Measurements from ENCODE around the gene ZSCAN2. TPM values are rescaled to one million over a fixed set of nuclear protein-coding genes. Genes with fewer than 3 reads are reported as not detected.

The ZSCAN2 gene
- total RNA-seq, 4 donors from 2014 or later: 6.1 to 10.3 (median 8.6) TPM

DNA sequence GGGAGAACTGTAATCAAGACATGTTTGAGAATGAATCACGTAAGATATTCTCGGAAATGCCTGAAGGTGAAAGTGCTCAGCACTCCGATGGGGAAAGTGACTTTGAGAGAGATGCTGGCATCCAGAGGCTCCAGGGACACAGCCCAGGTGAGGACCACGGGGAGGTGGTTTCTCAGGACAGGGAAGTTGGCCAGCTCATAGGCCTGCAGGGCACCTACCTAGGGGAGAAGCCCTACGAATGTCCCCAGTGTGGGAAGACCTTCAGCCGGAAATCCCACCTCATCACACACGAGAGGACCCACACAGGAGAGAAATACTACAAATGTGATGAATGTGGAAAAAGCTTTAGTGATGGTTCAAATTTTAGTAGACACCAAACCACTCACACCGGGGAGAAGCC, 19.8 kb downstream of the ZSCAN2 start:
- Histone ChIP-seq H3K9me3 (peaks cover 0 to 10% (median 8%) of the 10 kb centered on the region in 3 donors), H3K36me3 (peaks cover 3 to 31% of the 10 kb centered on the region in 2 donors), H3K27me3 (no peaks in the 10 kb centered on the region), H3K4me1 (peaks cover 3 to 18% of the 10 kb centered on the region in 2 donors), H3K27ac (no peak overlapping the region), H3K4me3 (no peak overlapping the region)
- no peak for TF ChIP-seq POLR2A (IDR thresholded peaks at IDR 0.05)
- TF ChIP-seq, protein P1, sequence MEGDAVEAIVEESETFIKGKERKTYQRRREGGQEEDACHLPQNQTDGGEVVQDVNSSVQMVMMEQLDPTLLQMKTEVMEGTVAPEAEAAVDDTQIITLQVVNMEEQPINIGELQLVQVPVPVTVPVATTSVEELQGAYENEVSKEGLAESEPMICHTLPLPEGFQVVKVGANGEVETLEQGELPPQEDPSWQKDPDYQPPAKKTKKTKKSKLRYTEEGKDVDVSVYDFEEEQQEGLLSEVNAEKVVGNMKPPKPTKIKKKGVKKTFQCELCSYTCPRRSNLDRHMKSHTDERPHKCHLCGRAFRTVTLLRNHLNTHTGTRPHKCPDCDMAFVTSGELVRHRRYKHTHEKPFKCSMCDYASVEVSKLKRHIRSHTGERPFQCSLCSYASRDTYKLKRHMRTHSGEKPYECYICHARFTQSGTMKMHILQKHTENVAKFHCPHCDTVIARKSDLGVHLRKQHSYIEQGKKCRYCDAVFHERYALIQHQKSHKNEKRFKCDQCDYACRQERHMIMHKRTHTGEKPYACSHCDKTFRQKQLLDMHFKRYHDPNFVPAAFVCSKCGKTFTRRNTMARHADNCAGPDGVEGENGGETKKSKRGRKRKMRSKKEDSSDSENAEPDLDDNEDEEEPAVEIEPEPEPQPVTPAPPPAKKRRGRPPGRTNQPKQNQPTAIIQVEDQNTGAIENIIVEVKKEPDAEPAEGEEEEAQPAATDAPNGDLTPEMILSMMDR (IDR thresholded peaks at IDR 0.05 in 4 of 5, conservative IDR thresholded peaks at IDR 0.05 in 1 of 5): no peak
- in situ Hi-C loops (cut with MboI; ENCODE audit: low sequenced_read_pairs in 4 of 4): no loop called here
- ATAC-seq (no peak), DNase-seq (no peak)
- intact Hi-C loops (cut with DNase I; ENCODE audit: low total_unique reads): no loop called here

DNA sequence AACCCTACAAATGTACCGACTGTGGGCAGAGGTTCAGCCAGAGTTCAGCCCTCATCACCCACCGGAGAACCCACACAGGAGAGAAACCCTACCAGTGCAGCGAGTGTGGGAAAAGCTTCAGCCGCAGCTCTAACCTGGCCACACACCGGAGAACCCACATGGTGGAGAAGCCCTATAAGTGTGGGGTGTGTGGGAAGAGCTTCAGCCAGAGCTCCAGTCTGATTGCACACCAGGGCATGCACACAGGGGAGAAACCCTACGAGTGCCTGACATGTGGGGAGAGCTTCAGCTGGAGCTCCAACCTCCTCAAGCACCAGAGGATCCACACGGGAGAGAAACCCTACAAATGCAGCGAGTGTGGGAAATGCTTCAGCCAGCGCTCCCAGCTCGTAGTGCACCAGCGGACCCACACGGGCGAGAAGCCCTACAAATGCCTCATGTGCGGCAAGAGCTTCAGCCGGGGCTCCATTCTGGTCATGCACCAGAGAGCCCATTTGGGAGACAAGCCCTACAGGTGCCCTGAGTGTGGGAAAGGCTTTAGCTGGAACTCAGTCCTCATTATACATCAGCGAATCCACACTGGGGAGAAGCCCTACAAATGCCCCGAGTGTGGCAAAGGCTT, 20.7 kb downstream of the ZSCAN2 start:
- intact Hi-C loops (cut with DNase I; ENCODE audit: low total_unique reads): no loop called here
- H3K36me3 ChIP-seq: peaks cover 3 to 31% of the 10 kb centered on the region in 2 donors

DNA sequence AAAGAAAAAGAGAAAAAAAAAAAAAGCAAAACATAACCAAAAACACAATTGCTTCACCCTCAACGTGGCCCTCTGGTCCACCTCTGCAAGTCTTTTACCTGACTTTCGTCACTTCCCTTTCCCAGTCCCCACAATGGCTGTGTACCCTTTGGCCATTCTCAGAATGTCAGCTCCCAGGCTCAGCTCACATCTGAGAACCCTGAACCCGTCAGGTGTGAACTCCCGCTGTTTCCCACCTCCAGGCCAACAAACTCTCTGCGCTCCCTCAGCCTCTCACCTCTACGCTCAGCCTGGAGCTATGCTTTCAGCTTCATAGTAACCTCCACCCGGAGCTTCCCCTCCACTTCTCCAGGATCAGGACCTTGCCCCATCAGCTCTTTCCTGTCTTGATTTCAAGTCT, 23.6 kb downstream of the ZSCAN2 start:
- ATAC-seq (no peak), DNase-seq (no peak)
- Histone ChIP-seq H3K27ac (no peak overlapping the region), H3K9me3 (peaks cover 0 to 10% (median 8%) of the 10 kb centered on the region in 3 donors), H3K27me3 (no peaks in the 10 kb centered on the region), H3K4me3 (no peak overlapping the region), H3K4me1 (no peaks in the 10 kb centered on the region), H3K36me3 (peaks cover 3 to 31% of the 10 kb centered on the region in 2 donors)
- intact Hi-C loops (cut with DNase I; ENCODE audit: low total_unique reads): no loop called here
- in situ Hi-C loops (cut with MboI; ENCODE audit: low sequenced_read_pairs in 4 of 4): no loop called here
- TF ChIP-seq POLR2A (IDR thresholded peaks at IDR 0.05): no peak
- TF ChIP-seq, protein P1 (IDR thresholded peaks at IDR 0.05 in 4 of 5, conservative IDR thresholded peaks at IDR 0.05 in 1 of 5): no peak

More for the DNA sequence above, 20.7 kb downstream of the ZSCAN2 start:
- H3K4me3 ChIP-seq: no peak overlapping the region
- in situ Hi-C loops (cut with MboI; ENCODE audit: low sequenced_read_pairs in 4 of 4): no loop called here
- TF ChIP-seq, protein P1 (IDR thresholded peaks at IDR 0.05 in 4 of 5, conservative IDR thresholded peaks at IDR 0.05 in 1 of 5): no peak
- no peak for TF ChIP-seq POLR2A (IDR thresholded peaks at IDR 0.05)
- no peaks in the 10 kb centered on the region for H3K27me3 ChIP-seq
- H3K27ac ChIP-seq: no peak overlapping the region
- DNase-seq: no peak
- no peak for ATAC-seq
- H3K9me3 ChIP-seq: peaks cover 0 to 10% (median 8%) of the 10 kb centered on the region in 3 donors
- H3K4me1 ChIP-seq: peaks cover 3 to 18% of the 10 kb centered on the region in 2 donors

DNA sequence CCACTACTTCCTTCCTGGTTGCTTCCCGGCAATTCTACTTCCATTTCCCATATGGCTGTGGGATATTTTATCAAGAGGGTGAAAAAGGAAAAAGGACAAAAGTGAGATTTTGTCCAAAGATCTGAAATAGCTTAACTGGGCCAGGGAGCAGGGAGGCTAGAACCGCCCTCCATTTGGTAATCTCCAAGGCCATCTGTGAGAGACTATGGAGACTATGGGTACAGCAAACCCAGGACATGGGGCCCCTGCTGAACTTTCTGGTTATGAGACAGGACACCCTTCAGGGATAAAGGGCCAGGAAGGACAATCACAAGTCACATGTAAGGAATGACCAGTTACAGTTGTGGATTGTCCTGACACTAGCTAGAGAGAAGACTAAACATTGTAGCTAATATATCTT, 24.3 kb downstream of the ZSCAN2 start:
- Histone ChIP-seq H3K9me3 (peaks cover 0 to 10% (median 8%) of the 10 kb centered on the region in 3 donors), H3K4me1 (peaks cover under 1 to 5% of the 10 kb centered on the region in 2 donors), H3K27ac (no peak overlapping the region), H3K27me3 (no peaks in the 10 kb centered on the region), H3K36me3 (peaks cover 3 to 31% of the 10 kb centered on the region in 2 donors), H3K4me3 (no peak overlapping the region)
- no peak for TF ChIP-seq POLR2A (IDR thresholded peaks at IDR 0.05)
- TF ChIP-seq, protein P1 (IDR thresholded peaks at IDR 0.05 in 4 of 5, conservative IDR thresholded peaks at IDR 0.05 in 1 of 5): no peak
- in situ Hi-C loops (cut with MboI; ENCODE audit: low sequenced_read_pairs in 4 of 4): no loop called here
- intact Hi-C loops (cut with DNase I; ENCODE audit: low total_unique reads): no loop called here
- ATAC-seq: no peak
- DNase-seq: no peak
